ENCODE results near the gene DCP1A. TPM values are rescaled to one million over a fixed set of nuclear protein-coding genes. Genes with fewer than 3 reads are reported as not detected.
A peak's percentile ranks its signal among the peaks of the same experiment; 100 is the strongest.

DCP1A gene
- total and polyA plus RNA-seq, 2 of the 13 experiments (the other 11 are each of a cell fraction or from before 2014, with no cell fraction given), result 14.2 to 41.2 TPM

DNA sequence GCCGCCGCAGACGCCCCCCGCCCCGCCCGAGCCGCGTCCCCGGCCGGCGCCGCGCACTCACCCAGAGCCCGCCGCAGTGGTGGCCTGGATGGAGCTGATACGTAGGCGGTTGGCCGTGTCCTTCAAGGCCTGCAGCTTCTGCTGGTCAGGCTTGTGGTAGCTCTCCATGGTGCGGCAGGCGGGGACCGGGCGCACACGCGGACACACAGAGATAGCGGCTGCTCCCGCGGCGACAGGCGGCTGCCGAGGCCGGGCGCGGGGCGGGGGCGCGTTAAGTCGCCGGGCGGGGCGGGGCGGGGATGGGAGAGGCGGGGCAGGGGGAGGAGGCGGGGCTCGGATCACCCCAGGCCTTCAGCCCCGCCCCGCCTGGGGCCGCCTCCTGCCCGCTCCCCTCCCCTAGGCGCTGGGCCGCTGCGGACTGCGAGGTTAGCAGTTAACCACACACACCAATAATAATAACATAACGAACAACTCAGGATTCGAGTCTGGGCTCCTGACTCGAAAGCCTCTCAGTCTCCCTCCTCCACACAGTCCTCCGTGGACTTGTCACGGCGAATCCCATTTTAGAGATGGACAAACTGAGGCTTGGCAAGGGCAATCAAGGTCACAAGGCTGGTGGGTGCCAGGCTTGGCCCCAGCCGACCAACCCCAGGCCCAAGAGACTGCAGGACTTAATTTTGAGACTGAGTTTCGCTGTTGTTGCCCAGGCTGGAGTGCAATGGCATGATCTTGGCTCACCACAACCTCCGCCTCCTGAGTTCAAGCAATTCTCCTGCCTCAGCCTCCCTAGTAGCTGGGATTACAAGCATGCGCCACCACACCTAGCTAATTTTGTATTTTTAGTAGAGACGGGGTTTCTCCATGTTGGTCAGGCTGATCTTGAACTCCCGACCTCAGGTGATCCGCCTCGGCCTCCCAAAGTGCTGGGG lies 91.3 kb downstream of the DCP1A start, which contains the start of gene TKT (continued):
- TF ChIP-seq MAFK (conservative IDR thresholded peaks at IDR 0.05 in 1 of 2, IDR thresholded peaks at IDR 0.05 in 1 of 2; ENCODE audit: low read length in 2 of 2) (no peak), ZNF121 (CRISPR knock-in tag; IDR thresholded peaks at IDR 0.05) (peak; percentile 15; the same call in 1 of the 2 replicates), THYN1 (CRISPR knock-in tag; IDR thresholded peaks at IDR 0.05; ENCODE audit: borderline replicate concordance, low read depth) (no peak), ZNF747 (CRISPR knock-in tag; IDR thresholded peaks at IDR 0.05; ENCODE audit: borderline replicate concordance) (no peak), ZNF614 (CRISPR knock-in tag; IDR thresholded peaks at IDR 0.05; ENCODE audit: borderline replicate concordance) (peak; percentile 49; the same call in 1 of the 2 replicates), ZNF263 (CRISPR knock-in tag; IDR thresholded peaks at IDR 0.05) (peak; percentile 59), ATF7-NPFF (CRISPR knock-in tag; IDR thresholded peaks at IDR 0.05; ENCODE audit: low read depth) (peak; percentile 28; the same call in 1 of the 2 replicates), STAT5B (CRISPR knock-in tag; IDR thresholded peaks at IDR 0.05) (0 out of 2 replicates have a peak, but pooled peaks have one; percentile 50), HNRNPLL (IDR thresholded peaks at IDR 0.05; ENCODE audit: low read depth, low read length, poor library complexity, severe bottlenecking) (peak; percentile 31), SMAD3 (CRISPR knock-in tag; IDR thresholded peaks at IDR 0.05) (peak; percentile 42; the same call in 1 of the 2 replicates), SAP130 (CRISPR knock-in tag; IDR thresholded peaks at IDR 0.05; ENCODE audit: low read depth) (peak; percentile 85), SIN3A (IDR thresholded peaks at IDR 0.05; ENCODE audit: borderline replicate concordance, low read depth, low read length) (peak; percentile 82; the same call in 1 of the 2 replicates), TAF1 (CRISPR knock-in tag; IDR thresholded peaks at IDR 0.05) (peak; percentile 80), SPEN (CRISPR knock-in tag; IDR thresholded peaks at IDR 0.05; ENCODE audit: low read depth) (peak; percentile 62), ZNF274 (CRISPR knock-in tag; IDR thresholded peaks at IDR 0.05) (no peak), HDAC6 (IDR thresholded peaks at IDR 0.05; ENCODE audit: low read depth, low read length) (no peak), ELF1 (CRISPR knock-in tag; IDR thresholded peaks at IDR 0.05) (no peak), ZMYM3 (CRISPR knock-in tag; IDR thresholded peaks at IDR 0.05) (peak; percentile 99)
- TF ChIP-seq, protein P1, sequence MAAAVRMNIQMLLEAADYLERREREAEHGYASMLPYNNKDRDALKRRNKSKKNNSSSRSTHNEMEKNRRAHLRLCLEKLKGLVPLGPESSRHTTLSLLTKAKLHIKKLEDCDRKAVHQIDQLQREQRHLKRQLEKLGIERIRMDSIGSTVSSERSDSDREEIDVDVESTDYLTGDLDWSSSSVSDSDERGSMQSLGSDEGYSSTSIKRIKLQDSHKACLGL (CRISPR knock-in tag; IDR thresholded peaks at IDR 0.05), result peak; percentile 59; the same call in 1 of the 2 replicates
- TF ChIP-seq, protein P2, sequence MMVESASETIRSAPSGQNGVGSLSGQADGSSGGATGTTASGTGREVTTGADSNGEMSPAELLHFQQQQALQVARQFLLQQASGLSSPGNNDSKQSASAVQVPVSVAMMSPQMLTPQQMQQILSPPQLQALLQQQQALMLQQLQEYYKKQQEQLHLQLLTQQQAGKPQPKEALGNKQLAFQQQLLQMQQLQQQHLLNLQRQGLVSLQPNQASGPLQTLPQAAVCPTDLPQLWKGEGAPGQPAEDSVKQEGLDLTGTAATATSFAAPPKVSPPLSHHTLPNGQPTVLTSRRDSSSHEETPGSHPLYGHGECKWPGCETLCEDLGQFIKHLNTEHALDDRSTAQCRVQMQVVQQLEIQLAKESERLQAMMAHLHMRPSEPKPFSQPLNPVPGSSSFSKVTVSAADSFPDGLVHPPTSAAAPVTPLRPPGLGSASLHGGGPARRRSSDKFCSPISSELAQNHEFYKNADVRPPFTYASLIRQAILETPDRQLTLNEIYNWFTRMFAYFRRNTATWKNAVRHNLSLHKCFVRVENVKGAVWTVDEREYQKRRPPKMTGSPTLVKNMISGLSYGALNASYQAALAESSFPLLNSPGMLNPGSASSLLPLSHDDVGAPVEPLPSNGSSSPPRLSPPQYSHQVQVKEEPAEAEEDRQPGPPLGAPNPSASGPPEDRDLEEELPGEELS (CRISPR knock-in tag; IDR thresholded peaks at IDR 0.05), result no peak
- TF ChIP-seq, protein P3, sequence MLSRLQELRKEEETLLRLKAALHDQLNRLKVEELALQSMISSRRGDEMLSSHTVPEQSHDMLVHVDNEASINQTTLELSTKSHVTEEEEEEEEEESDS (CRISPR knock-in tag; IDR thresholded peaks at IDR 0.05; ENCODE audit: borderline replicate concordance), result no peak
- TF ChIP-seq, protein P4, sequence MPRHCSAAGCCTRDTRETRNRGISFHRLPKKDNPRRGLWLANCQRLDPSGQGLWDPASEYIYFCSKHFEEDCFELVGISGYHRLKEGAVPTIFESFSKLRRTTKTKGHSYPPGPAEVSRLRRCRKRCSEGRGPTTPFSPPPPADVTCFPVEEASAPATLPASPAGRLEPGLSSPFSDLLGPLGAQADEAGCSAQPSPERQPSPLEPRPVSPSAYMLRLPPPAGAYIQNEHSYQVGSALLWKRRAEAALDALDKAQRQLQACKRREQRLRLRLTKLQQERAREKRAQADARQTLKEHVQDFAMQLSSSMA (CRISPR knock-in tag; IDR thresholded peaks at IDR 0.05), result peak; percentile 58; the same call in 1 of the 2 replicates
- TF ChIP-seq, protein P5, sequence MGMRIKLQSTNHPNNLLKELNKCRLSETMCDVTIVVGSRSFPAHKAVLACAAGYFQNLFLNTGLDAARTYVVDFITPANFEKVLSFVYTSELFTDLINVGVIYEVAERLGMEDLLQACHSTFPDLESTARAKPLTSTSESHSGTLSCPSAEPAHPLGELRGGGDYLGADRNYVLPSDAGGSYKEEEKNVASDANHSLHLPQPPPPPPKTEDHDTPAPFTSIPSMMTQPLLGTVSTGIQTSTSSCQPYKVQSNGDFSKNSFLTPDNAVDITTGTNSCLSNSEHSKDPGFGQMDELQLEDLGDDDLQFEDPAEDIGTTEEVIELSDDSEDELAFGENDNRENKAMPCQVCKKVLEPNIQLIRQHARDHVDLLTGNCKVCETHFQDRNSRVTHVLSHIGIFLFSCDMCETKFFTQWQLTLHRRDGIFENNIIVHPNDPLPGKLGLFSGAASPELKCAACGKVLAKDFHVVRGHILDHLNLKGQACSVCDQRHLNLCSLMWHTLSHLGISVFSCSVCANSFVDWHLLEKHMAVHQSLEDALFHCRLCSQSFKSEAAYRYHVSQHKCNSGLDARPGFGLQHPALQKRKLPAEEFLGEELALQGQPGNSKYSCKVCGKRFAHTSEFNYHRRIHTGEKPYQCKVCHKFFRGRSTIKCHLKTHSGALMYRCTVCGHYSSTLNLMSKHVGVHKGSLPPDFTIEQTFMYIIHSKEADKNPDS (CRISPR knock-in tag; IDR thresholded peaks at IDR 0.05), result no peak
